GM20000 (cell line): ENCODE results near the gene PIGQ.

Experiments
- DNase-seq: peaks from one replicate; pipeline ENCODE4 v3.0.0; 2012; ENCODE audit warnings: low spot score
- TF ChIP-seq, protein P1 (sequence below): IDR thresholded peaks from 2 replicates; pipeline ENCODE4 v1.5.1; 2012; ENCODE audit warnings: mild to moderate bottlenecking, control low read depth; ENCODE audit errors: extremely low read depth, missing control alignments

PIGQ gene

GRCh38 chr16:621526-622105 lies 51.8 kb downstream of the PIGQ start:
- DNase-seq, result no peak
- TF ChIP-seq, protein P1, sequence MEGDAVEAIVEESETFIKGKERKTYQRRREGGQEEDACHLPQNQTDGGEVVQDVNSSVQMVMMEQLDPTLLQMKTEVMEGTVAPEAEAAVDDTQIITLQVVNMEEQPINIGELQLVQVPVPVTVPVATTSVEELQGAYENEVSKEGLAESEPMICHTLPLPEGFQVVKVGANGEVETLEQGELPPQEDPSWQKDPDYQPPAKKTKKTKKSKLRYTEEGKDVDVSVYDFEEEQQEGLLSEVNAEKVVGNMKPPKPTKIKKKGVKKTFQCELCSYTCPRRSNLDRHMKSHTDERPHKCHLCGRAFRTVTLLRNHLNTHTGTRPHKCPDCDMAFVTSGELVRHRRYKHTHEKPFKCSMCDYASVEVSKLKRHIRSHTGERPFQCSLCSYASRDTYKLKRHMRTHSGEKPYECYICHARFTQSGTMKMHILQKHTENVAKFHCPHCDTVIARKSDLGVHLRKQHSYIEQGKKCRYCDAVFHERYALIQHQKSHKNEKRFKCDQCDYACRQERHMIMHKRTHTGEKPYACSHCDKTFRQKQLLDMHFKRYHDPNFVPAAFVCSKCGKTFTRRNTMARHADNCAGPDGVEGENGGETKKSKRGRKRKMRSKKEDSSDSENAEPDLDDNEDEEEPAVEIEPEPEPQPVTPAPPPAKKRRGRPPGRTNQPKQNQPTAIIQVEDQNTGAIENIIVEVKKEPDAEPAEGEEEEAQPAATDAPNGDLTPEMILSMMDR, result no peak

DNA sequence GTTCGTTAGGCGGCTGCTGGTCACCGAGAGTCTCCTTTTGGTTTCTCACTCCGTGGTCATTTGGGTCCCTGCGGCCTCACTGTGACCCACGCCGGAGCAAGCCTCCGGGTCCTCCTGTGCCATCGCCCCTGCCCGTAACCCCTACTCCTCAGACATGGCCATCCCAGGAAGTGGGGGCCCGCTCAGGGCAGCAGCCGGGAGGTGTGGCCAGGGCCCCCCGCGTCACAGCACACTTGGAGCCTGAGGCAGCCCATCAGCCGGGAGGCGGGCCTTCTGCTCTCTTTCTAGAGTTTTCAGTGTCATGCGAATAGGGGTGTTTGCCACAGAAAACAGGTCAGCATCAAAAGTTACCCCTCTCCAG lies 53.1 kb downstream of the PIGQ start:
- no peak for DNase-seq
- TF ChIP-seq, protein P1, result no peak

DNA sequence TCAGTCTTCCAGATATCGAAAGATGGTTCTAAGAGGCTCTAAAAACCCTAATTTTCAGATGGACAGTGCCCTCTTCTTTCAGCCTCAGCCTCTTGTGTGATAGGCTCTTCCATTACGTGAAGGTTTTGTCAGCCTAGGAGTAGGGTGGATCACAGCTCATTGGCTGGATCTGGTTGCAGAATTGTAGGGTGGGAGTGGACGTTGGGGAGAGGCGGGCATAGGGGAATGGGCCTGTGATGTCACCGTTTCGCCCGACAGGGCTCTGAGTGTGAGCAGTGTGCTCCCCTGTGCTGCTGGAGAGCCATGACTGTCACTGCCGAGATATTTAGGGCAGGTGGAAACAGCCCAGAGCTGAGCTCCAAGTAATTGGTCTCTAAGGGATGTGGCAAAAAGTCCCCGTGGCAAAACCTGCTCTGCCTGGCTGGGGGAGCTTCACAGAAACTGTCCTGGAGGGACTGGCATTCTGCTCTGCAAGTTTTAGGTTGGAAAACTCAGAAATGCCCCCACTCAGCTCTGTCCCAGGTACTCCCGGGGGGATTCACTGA lies 54.8 kb downstream of the PIGQ start:
- TF ChIP-seq, protein P1, result no peak
- DNase-seq, result no peak

- no peak for DNase-seq
- TF ChIP-seq, protein P1, result no peak
Observed at GRCh38 chr16:625117-625976, 55.6 kb downstream of the PIGQ start.

DNA sequence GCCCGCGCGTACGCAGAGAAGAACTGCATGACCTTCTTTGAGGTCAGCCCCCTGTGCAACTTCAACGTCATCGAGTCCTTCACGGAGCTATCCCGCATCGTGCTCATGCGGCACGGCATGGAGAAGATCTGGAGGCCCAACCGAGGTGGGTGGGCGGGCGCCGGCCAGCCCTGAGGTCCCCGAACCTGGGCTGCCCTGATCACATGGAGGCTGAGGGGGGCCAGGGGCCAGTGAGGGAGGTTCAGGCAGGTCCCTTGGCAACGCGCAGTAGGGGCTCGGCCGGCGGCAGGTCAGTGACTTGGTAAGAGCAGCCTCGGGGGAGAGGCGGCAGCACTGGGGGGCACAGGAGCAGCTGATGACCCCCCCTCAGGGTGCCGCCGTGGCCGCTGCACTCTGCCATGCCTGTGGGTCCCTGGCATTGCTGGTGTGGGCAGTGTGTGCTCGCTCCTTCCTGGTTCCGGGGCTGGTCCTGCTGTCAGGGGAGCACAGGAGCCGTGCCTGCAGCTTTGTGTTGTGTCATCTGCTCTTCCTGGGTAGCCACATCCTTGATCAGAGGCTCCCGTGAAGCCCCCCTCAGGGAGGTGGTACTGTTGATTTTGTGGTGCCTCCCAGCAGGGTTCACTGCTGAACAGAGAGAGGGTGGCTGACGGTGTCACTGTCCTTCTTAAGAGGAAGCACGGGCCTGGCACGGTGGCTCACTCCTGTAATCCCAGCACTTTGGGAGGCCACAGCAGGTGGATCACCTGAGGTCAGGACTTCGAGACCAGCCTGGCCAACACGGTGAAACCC lies 56.4 kb downstream of the PIGQ start:
- TF ChIP-seq, protein P1, result no peak
- no peak for DNase-seq

GRCh38 chr16:626787-627453 lies 57.2 kb downstream of the PIGQ start:
- TF ChIP-seq, protein P1, result no peak
- no peak for DNase-seq
